Psoas muscle (tissue), 8 donors: ENCODE measurements around the gene MMD2. TPM values are rescaled to one million over a fixed set of nuclear protein-coding genes. Genes with fewer than 3 reads are reported as not detected.
"Not testable (repeated sequence)": the region's sequence is repeated elsewhere in the genome, so short reads cannot be mapped to it uniquely, and the experiment has no call there.

Experiments used
- ATAC-seq, 4 donors: fragments of 200-7000 bp; cut with Tn5 transposase; one replicate each; pipeline ENCODE4 v1.9.1; 2020; ENCODE audit warnings: moderate library complexity in 3 of 4, mild to moderate bottlenecking in 2 of 4
- DNase-seq, 2 donors: peaks; one replicate each; pipeline ENCODE4 v3.0.0-alpha.2; 2020
- H3K27ac ChIP-seq: fragments of 200-600 bp; one replicate; pipeline ENCODE4 v1.8.0; 2022
- H3K27me3 ChIP-seq, 3 donors: fragments of 200-600 bp in 1 of 3; one replicate each; pipeline versions ENCODE4 v1.6.1 to v1.8.0; 2013 to 2022; ENCODE audit warnings: low read length in 2 of 3, mild to moderate bottlenecking in 2 of 3, moderate library complexity in 1 of 3; ENCODE audit not compliant: insufficient read depth in 3 of 3
- H3K36me3 ChIP-seq, 2 donors: fragments of 200-600 bp in 1 of 2; one replicate each; pipeline versions ENCODE4 v1.6.1 to v1.8.0; 2013 to 2022; ENCODE audit warnings: low read depth in 1 of 2, mild to moderate bottlenecking in 1 of 2, moderate library complexity in 1 of 2; ENCODE audit not compliant: insufficient read depth in 1 of 2
- H3K4me1 ChIP-seq: fragments of 200-600 bp; one replicate; pipeline ENCODE4 v1.8.0; 2022
- H3K4me3 ChIP-seq: fragments of 200-600 bp; one replicate; pipeline ENCODE4 v1.8.0; 2022; ENCODE audit warnings: mild to moderate bottlenecking
- H3K9me3 ChIP-seq: fragments of 200-600 bp; one replicate; pipeline ENCODE4 v1.8.0; 2022
- CTCF ChIP-seq: fragments of 200-600 bp; IDR thresholded peaks from one replicate; pipeline ENCODE4 v1.8.0; 2022; ENCODE audit warnings: antibody characterized with exemption
- WGBS, 3 donors: extraction: QIAGEN DNeasy Blood & Tissue Kit; methylation state at CpG; one replicate each; pipeline versions ENCODE4 v1.1.6 to v1.1.7; 2013; 5-methylcytosine and 5-hydroxymethylcytosine counted together
- intact Hi-C, 2 donors: fragments of 100-400 bp; cut with DNase I; formaldehyde crosslinking; loops; one replicate each; pipeline versions ENCODE4 v1.11.0 to v1.14.2; 2022
- polyA plus RNA-seq, 3 donors: library from polyadenylated mRNA; stranded (reverse); fragments of 200-250 nt; gene quantifications; one replicate each; pipeline ENCODE4 v1.2.3, GENCODE V29; 2013
- total RNA-seq, 4 donors: library from RNA; stranded (reverse); fragmentation: NEBNext Ultra II Directional in 2 of 4; extraction: Animal tissue kit (Norgen Biotek cat#: 25700) in 2 of 4; gene quantifications; one replicate each; pipeline versions ENCODE4 v1.2.1 to v1.2.4, GENCODE V29; 2021 to 2023
- donor health status: healthy with polysubstance abuse.
- donor health status: DM: no; HTN: no; CAD: no; lungs with moderate emphysema.
- donor health status: Bipolar disorder and iron deficiency.
- donor health status: healthy.
- donor health status: DM: yes; HTN: yes; CAD: no.
- donor health status: DM: no; HTN: no; CAD: no.
- donor health status: DM: no; HTN: no; CAD: no.
- donor health status: DM: yes; HTN: yes; CAD: no.

MMD2 gene
- total and polyA plus RNA-seq, 7 donors, result 0.01 TPM; not detected in 6

GRCh38 chr7:4995429-4995969, 36.5 kb upstream of the MMD2 start:
- H3K36me3 ChIP-seq, result peaks cover 2 to 86% of the 10 kb centered on the region in 2 donors
- DNase-seq (no peak), ATAC-seq (no peak)
- WGBS, 3 donors, result 88 to 90% (median 88%) methylated on average over 10 of the region's 10 CpGs
- H3K27me3 ChIP-seq, result no peaks in the 10 kb centered on the region
- H3K4me3 ChIP-seq, result no peak overlapping the region
- no peaks in the 10 kb centered on the region for H3K9me3 ChIP-seq
- intact Hi-C loops, result no loop called here
- no peaks in the 10 kb centered on the region for H3K4me1 ChIP-seq
- TF ChIP-seq CTCF, result no peak
- no peak overlapping the region for H3K27ac ChIP-seq

GRCh38 chr7:4993471-4993870, 34.5 kb upstream of the MMD2 start:
- Histone ChIP-seq H3K27ac (no peak overlapping the region), H3K36me3 (peaks cover 4 to 96% of the 10 kb centered on the region in 2 donors), H3K4me1 (no peaks in the 10 kb centered on the region), H3K9me3 (no peaks in the 10 kb centered on the region), H3K4me3 (no peak overlapping the region), H3K27me3 (no peaks in the 10 kb centered on the region)
- 81 to 91% (median 87%) methylated on average over 8 of the region's 8 CpGs for WGBS, 3 donors
- intact Hi-C loops, result no loop called here
- TF ChIP-seq CTCF, result no peak
- no peak for ATAC-seq
- DNase-seq, result no peak

- WGBS, 3 donors, result 30 to 50% (median 50%) methylated on average over 1 to 2 of the region's 2 CpGs
- H3K4me1 ChIP-seq, ATAC-seq, DNase-seq, H3K27me3 ChIP-seq, H3K4me3 ChIP-seq, H3K9me3 ChIP-seq, H3K27ac ChIP-seq, intact Hi-C loops: not testable (repeated sequence)
- H3K36me3 ChIP-seq, result peaks cover 0 to 76% of the 10 kb centered on the region in 2 donors
These were observed 23.8 kb upstream of the MMD2 start for GRCh38 chr7:4982741-4983140.

- ATAC-seq, DNase-seq, H3K4me3 ChIP-seq, H3K27me3 ChIP-seq, H3K9me3 ChIP-seq, H3K27ac ChIP-seq, H3K4me1 ChIP-seq, intact Hi-C loops: not testable (repeated sequence)
- WGBS, 3 donors, result 95 to 97% (median 96%) methylated on average over 16 to 17 of the region's 17 CpGs
- H3K36me3 ChIP-seq, result peaks cover 3 to 76% of the 10 kb centered on the region in 2 donors
These were observed 22.4 kb upstream of the MMD2 start for GRCh38 chr7:4981295-4981890.

GRCh38 chr7:4975626-4976025, 16.6 kb upstream of the MMD2 start:
- intact Hi-C loops, result loop anchor here in 1 of 2 donors (10.0 kb wide), 1 partner anchor 219 kb away; the partner anchor contains the start of gene WIPI2
- not testable (repeated sequence) for DNase-seq, H3K4me1 ChIP-seq, H3K4me3 ChIP-seq, H3K27ac ChIP-seq, ATAC-seq, H3K9me3 ChIP-seq, H3K27me3 ChIP-seq
- H3K36me3 ChIP-seq, result peaks cover 3 to 44% of the 10 kb centered on the region in 2 donors
- WGBS, 3 donors, result 83 to 87% (median 85%) methylated on average over 13 of the region's 13 CpGs

GRCh38 chr7:4973728-4974198, 14.8 kb upstream of the MMD2 start:
- whole genome bisulfite sequencing, 3 donors, result 4% methylated on average over 33 to 41 of the region's 41 CpGs

GRCh38 chr7:4972446-4972845, 13.5 kb upstream of the MMD2 start:
- not testable (repeated sequence) for H3K4me3 ChIP-seq, ATAC-seq, H3K9me3 ChIP-seq, H3K4me1 ChIP-seq, H3K27ac ChIP-seq, DNase-seq, H3K27me3 ChIP-seq
- WGBS, 3 donors, result 77 to 89% (median 82%) methylated on average over 9 to 10 of the region's 10 CpGs
- H3K36me3 ChIP-seq, result peaks cover 3 to 15% of the 10 kb centered on the region in 2 donors
- intact Hi-C loops, result loop anchor here (5.0 to 10.0 kb wide), 3 partner anchors 115 to 222 kb away; partner anchors contain the start of gene WIPI2 (in 1 of the 2)

More at GRCh38 chr7:4973728-4974198, 14.8 kb upstream of the MMD2 start:
- H3K27me3 ChIP-seq, result no peaks in the 10 kb centered on the region
- H3K36me3 ChIP-seq, result peaks cover 3 to 28% of the 10 kb centered on the region in 2 donors
- no peaks in the 10 kb centered on the region for H3K9me3 ChIP-seq
- H3K4me1 ChIP-seq, result peaks cover 4% of the 10 kb centered on the region
- peak; percentile 69 for TF ChIP-seq CTCF
- peak overlapping the region; percentile 88 for H3K4me3 ChIP-seq
- intact Hi-C loops, result loop anchor here (5.0 to 10.0 kb wide), 3 partner anchors 114 to 221 kb away; partner anchors contain the start of gene WIPI2 (in 1 of the 2)
- peak overlapping the region; percentile 78 for H3K27ac ChIP-seq
- ATAC-seq (peak; percentile 96 to 99 (median 98)), DNase-seq (peak; percentile 91 to 94)
